Ovary (tissue), 9 donors: Measurements from ENCODE around the gene MATN4. TPM values are rescaled to one million over a fixed set of nuclear protein-coding genes. Genes with fewer than 3 reads are reported as not detected.

Experiments used
- DNase-seq, 5 donors: peaks; one replicate each; pipeline ENCODE4 v3.0.0-alpha.2; 2019 to 2020
- H3K27ac ChIP-seq, 2 donors: fragments of 200-600 bp; one replicate each; pipeline versions ENCODE4 v1.5.1 to v1.8.0; 2019 to 2022
- H3K27me3 ChIP-seq: fragments of 200-600 bp; one replicate; pipeline ENCODE4 v1.8.0; 2022
- H3K36me3 ChIP-seq: fragments of 200-600 bp; sonication (generic); one replicate; pipeline ENCODE4 v1.5.1; 2019
- H3K4me1 ChIP-seq: one replicate; pipeline ENCODE4 v1.8.1; 2013; ENCODE audit warnings: mild to moderate bottlenecking, moderate library complexity; ENCODE audit not compliant: insufficient read depth
- H3K4me3 ChIP-seq: fragments of 200-600 bp; sonication (generic); one replicate; pipeline ENCODE4 v1.5.1; 2017
- H3K9me3 ChIP-seq, 2 donors: fragments of 200-600 bp in 1 of 2; sonication (generic) in 1 of 2; one replicate each; pipeline versions ENCODE4 v1.5.1 to v1.8.1; 2013 to 2019; ENCODE audit warnings: mild to moderate bottlenecking in 1 of 2, moderate library complexity in 1 of 2
- EP300 ChIP-seq: sonication (generic); formaldehyde crosslinking; IDR thresholded peaks from one replicate; pipeline ENCODE4 v1.6.1; 2017; ENCODE audit warnings: antibody characterized with exemption
- POLR2A ChIP-seq: fragments of 450-650 bp; IDR thresholded peaks from one replicate; pipeline ENCODE4 v1.6.1; 2017; ENCODE audit warnings: antibody characterized with exemption, mild to moderate bottlenecking, moderate library complexity
- WGBS, 3 donors: extraction: QIAGEN DNeasy Blood & Tissue Kit in 1 of 3; methylation state at CpG; one replicate each; pipeline versions ENCODE4 v1.1.5 to v1.1.7; 2013 to 2017; 5-methylcytosine and 5-hydroxymethylcytosine counted together
- intact Hi-C, 4 donors: fragments of 100-400 bp; cut with DNase I; formaldehyde crosslinking; loops; one replicate each; pipeline versions ENCODE4 v1.11.0 to v1.15.1; 2022 to 2023
- polyA plus RNA-seq, 2 donors: library from polyadenylated mRNA; stranded (reverse); fragments of 200-250 nt in 1 of 2; fragments of 350-450 nt in 1 of 2; fragmentation: Illumina TruSeq in 1 of 2; extraction: RNeasy Lipid Tissue Mini Kit (QIAGEN cat#74804) in 1 of 2; gene quantifications; one replicate each; pipeline ENCODE4 v1.2.3, GENCODE V29; 2013 to 2014
- total RNA-seq, 7 donors: library from RNA; depleted of rRNA in 2 of 7; stranded (reverse); fragments of >200 nt in 2 of 7; fragmentation: NEBNext Ultra II Directional in 3 of 7; extraction: Animal tissue kit (Norgen Biotek cat#: 25700) in 3 of 7; gene quantifications; one replicate each; pipeline versions ENCODE4 v1.1.0 to v1.2.4, GENCODE V29; 2016 to 2023
- TF ChIP-seq, protein P1 (sequence below), 3 donors: fragments of 450-650 bp in 2 of 3; fragments of 200-600 bp in 1 of 3; IDR thresholded peaks; one replicate each; pipeline versions ENCODE4 v1.5.1 to v1.8.0; 2016 to 2022; ENCODE audit warnings: antibody characterized with exemption in 3 of 3, mild to moderate bottlenecking in 1 of 3
- donor health status: DM: no; HTN: no; CAD: no; lungs with moderate emphysema.
- donor health status: DM: no; HTN: no; CAD: no.
- donor health status: Bipolar disorder and iron deficiency.
- donor health status: DM: yes; HTN: yes; CAD: no.
- donor health status: DM: no; HTN: no; CAD: no.
- donor health status: DM: yes; HTN: yes; CAD: no.

The MATN4 gene
- total and polyA plus RNA-seq, 9 donors, result 0.10 TPM; not detected in 8

DNA sequence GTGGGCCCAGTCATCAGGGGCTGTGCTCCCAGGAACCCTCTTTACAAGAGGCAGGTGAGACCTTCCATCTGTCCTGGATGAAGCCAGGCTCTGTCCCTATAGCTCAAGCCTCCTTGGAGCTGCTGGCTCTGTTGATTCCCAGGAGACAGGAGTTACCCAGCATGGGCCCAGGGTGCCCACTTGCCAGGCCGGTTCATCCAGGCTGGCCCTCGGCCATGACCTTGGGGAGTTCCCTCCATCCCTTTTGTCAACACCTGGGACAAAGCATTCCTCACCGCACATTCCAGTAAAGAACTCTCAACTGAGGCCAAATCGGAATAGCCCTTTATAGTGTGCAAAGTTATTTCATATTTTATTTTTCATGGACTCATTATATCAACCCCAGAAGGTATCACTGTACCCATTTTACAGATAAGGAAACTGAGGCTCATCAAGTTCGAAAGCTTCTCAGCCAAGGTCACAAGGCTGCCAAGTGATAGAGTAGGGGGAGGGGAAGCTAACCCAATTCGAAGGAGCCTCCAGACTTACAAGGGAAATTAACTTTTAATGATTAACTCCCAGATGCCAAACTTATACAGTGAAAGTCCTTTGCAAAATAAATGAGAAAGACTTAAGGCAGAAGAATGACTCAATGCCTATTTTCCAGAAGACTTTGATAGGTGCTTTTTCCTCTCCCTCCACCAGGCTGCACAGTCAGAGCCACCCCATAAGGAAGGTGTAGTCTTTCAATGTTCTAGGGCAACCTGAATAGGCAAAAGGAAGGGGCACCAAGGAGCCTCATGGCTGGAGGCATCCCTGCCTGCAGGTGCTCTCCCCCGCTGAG, 21.6 kb upstream of the MATN4 start:
- Histone ChIP-seq H3K9me3 (no peaks in the 10 kb centered on the region), H3K27ac (no peak overlapping the region), H3K27me3 (no peaks in the 10 kb centered on the region), H3K4me3 (no peak overlapping the region), H3K36me3 (no peaks in the 10 kb centered on the region), H3K4me1 (no peaks in the 10 kb centered on the region)
- 73 to 80% (median 74%) methylated on average over 7 of the region's 7 CpGs for WGBS, 3 donors
- intact Hi-C loops, result loop anchor here in 1 of 4 donors (10.0 kb wide), 1 partner anchor 445 kb away; no protein-coding TSS in a partner anchor
- no peak for DNase-seq
- TF ChIP-seq EP300, result no peak
- TF ChIP-seq, protein P1, sequence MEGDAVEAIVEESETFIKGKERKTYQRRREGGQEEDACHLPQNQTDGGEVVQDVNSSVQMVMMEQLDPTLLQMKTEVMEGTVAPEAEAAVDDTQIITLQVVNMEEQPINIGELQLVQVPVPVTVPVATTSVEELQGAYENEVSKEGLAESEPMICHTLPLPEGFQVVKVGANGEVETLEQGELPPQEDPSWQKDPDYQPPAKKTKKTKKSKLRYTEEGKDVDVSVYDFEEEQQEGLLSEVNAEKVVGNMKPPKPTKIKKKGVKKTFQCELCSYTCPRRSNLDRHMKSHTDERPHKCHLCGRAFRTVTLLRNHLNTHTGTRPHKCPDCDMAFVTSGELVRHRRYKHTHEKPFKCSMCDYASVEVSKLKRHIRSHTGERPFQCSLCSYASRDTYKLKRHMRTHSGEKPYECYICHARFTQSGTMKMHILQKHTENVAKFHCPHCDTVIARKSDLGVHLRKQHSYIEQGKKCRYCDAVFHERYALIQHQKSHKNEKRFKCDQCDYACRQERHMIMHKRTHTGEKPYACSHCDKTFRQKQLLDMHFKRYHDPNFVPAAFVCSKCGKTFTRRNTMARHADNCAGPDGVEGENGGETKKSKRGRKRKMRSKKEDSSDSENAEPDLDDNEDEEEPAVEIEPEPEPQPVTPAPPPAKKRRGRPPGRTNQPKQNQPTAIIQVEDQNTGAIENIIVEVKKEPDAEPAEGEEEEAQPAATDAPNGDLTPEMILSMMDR (IDR thresholded peaks at IDR 0.05), result no peak
- no peak for TF ChIP-seq POLR2A

DNA sequence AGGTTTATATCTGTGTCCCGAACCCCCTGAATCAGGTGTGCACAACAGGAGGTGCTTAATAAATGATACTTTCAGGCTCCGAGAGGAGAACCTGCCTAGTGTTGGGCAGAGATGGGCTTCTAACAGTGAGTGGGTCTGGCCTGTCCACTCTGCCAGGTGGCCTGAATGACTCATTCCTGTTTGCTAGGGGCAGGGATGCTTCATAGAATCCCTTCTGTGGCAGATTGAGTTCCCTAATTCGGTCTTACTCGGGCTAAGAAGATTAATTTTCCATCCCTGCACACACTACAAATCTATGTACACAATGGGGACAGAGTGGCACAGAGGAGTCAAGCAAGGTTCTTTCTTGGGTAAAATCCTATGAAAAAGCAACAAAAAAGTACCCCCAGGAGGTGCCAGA, 20.4 kb upstream of the MATN4 start:
- H3K27me3 ChIP-seq, result no peaks in the 10 kb centered on the region
- H3K4me1 ChIP-seq, result no peaks in the 10 kb centered on the region
- no peak overlapping the region for H3K4me3 ChIP-seq
- DNase-seq, result no peak
- intact Hi-C loops, result loop anchor here in 1 of 4 donors (10.0 kb wide), 1 partner anchor 446 kb away; no protein-coding TSS in a partner anchor
- no peaks in the 10 kb centered on the region for H3K36me3 ChIP-seq
- H3K9me3 ChIP-seq, result no peaks in the 10 kb centered on the region
- WGBS, 3 donors, result 87 to 94% (median 93%) methylated on average over 4 of the region's 4 CpGs
- TF ChIP-seq, protein P1 (IDR thresholded peaks at IDR 0.05), result no peak
- no peak for TF ChIP-seq EP300
- TF ChIP-seq POLR2A, result no peak
- no peak overlapping the region for H3K27ac ChIP-seq

DNA sequence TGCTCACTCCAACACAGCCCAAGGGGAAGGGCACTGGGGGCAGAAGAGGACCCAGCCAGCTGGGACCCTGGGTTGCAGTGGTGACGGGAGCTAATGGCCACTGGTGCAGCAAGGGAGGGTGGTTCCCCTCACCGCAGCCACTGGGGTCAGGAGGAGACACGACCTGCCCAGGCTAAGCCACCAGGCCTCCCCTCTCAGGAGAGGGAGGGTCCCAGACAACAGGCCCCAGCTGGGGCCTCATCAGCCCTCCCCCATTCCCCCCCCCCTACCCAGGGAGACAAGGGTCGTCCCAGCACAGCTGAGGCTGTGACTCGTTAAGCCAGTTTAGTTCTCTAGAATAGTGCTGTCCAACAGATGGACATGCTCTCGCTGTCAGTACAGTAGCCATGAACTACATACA, 17.3 kb upstream of the MATN4 start:
- Histone ChIP-seq H3K4me1 (no peaks in the 10 kb centered on the region), H3K27me3 (no peaks in the 10 kb centered on the region), H3K4me3 (no peak overlapping the region), H3K9me3 (no peaks in the 10 kb centered on the region), H3K36me3 (no peaks in the 10 kb centered on the region), H3K27ac (no peak overlapping the region)
- TF ChIP-seq POLR2A, result no peak
- no peak for DNase-seq
- intact Hi-C loops, result loop anchor here in 1 of 4 donors (10.0 kb wide), 1 partner anchor 449 kb away; no protein-coding TSS in a partner anchor
- WGBS, 3 donors, result 55 to 64% (median 63%) methylated on average over 4 to 6 of the region's 6 CpGs

DNA sequence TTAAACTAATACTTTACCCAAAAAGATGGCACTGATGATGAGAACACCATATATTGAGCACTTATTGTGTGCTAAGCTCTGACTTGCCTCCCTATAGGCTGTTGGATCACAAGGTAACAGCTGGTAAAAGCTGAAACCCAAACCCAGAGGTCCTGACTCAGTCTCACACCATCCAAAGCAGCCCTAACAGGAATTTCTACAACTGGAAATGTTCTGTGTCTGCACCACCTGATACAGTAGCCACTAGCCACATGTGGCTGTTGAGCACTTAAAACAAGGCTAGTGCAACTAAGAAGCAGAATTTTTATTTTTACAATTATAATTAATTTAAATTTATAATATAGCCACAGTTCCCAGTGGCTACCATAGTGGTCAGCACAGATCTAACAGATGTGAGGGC, 15.6 kb upstream of the MATN4 start:
- Histone ChIP-seq H3K4me3 (no peak overlapping the region), H3K9me3 (no peaks in the 10 kb centered on the region), H3K36me3 (no peaks in the 10 kb centered on the region), H3K27ac (no peak overlapping the region), H3K27me3 (no peaks in the 10 kb centered on the region), H3K4me1 (no peaks in the 10 kb centered on the region)
- intact Hi-C loops, result loop anchor here in 1 of 4 donors (10.0 kb wide), 1 partner anchor 451 kb away; no protein-coding TSS in a partner anchor
- TF ChIP-seq EP300 (no peak), POLR2A (no peak)
- TF ChIP-seq, protein P1 (IDR thresholded peaks at IDR 0.05), result no peak
- DNase-seq, result no peak

DNA sequence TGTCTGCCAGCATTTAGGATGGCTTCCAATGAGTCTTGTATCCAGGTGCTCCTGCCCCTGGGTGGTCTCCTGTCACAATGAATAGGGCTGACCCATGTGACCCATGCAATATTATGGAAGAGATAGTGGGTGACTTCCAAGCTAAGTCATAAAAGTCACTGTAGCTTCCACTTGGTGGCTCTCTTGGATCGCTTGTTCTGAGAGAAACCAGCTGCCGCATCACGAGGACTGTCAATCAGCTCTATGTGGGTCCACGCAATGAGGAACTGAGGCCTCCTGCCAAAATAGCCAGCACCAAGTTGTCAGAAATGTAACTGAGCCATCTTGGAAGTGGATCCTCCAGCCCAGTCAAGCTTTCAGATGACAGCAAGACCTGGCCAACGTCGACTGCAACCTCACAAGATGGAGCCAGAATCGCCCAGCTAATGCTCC, 14.9 kb upstream of the MATN4 start:
- intact Hi-C loops, result loop anchor here in 1 of 4 donors (10.0 kb wide), 1 partner anchor 452 kb away; no protein-coding TSS in a partner anchor
- 73 to 80% (median 78%) methylated on average over 7 of the region's 7 CpGs for WGBS, 3 donors

More for the DNA sequence above, 14.9 kb upstream of the MATN4 start:
- Histone ChIP-seq H3K27ac (no peak overlapping the region), H3K4me1 (no peaks in the 10 kb centered on the region), H3K36me3 (no peaks in the 10 kb centered on the region), H3K9me3 (no peaks in the 10 kb centered on the region), H3K27me3 (no peaks in the 10 kb centered on the region), H3K4me3 (no peak overlapping the region)
- DNase-seq, result no peak
- no peak for TF ChIP-seq POLR2A
- TF ChIP-seq, protein P1 (IDR thresholded peaks at IDR 0.05), result no peak
- TF ChIP-seq EP300, result no peak
